Adrenal gland (tissue), 5 donors: ENCODE results near the gene SUPT4H1.

Source experiments
- POLR2A ChIP-seq, 2 donors: fragments of 450-650 bp; IDR thresholded peaks; one replicate each; pipeline ENCODE4 v1.6.1; 2017; ENCODE audit warnings: antibody characterized with exemption in 2 of 2, mild to moderate bottlenecking in 2 of 2, moderate library complexity in 1 of 2
- TF ChIP-seq, protein P1 (sequence below), 6 experiments: fragments of 450-650 bp in 4 of 6; fragments of 200-600 bp in 2 of 6; sonication (generic) in 1 of 6; IDR thresholded peaks; 1 replicate in 5 of 6; 2 replicates in 1 of 6; pipeline versions ENCODE4 v1.5.1 to v1.8.0; 2016 to 2021; ENCODE audit warnings: antibody characterized with exemption in 6 of 6, mild to moderate bottlenecking in 2 of 6, moderate library complexity in 1 of 6
- donor health status: DM: no; HTN: no; CAD: no.

DNA sequence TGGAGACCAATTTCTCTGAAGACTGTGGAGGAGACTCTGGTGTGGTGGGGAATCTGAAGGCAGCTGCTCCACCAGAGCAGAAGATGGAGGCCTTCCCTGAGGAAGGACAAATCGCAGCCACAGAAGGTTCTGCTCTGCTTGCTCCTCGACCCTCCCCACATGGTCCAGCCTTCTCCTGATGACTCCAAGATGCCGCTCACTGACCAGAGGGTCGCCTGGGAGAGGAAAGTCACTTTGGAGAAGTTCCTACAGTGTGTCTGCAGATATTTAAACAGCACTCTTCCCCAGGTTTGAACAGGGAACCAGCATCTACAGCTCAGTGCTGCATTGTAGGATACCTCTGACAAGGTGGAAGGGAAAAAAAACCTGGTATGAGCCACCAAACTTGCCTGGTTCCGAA lies 21.0 kb upstream of the SUPT4H1 start:
- TF ChIP-seq, protein P1, sequence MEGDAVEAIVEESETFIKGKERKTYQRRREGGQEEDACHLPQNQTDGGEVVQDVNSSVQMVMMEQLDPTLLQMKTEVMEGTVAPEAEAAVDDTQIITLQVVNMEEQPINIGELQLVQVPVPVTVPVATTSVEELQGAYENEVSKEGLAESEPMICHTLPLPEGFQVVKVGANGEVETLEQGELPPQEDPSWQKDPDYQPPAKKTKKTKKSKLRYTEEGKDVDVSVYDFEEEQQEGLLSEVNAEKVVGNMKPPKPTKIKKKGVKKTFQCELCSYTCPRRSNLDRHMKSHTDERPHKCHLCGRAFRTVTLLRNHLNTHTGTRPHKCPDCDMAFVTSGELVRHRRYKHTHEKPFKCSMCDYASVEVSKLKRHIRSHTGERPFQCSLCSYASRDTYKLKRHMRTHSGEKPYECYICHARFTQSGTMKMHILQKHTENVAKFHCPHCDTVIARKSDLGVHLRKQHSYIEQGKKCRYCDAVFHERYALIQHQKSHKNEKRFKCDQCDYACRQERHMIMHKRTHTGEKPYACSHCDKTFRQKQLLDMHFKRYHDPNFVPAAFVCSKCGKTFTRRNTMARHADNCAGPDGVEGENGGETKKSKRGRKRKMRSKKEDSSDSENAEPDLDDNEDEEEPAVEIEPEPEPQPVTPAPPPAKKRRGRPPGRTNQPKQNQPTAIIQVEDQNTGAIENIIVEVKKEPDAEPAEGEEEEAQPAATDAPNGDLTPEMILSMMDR (IDR thresholded peaks at IDR 0.05): no peak
- TF ChIP-seq POLR2A (IDR thresholded peaks at IDR 0.05): no peak
